ENCODE measurements around the gene BMERB1. TPM values are rescaled to one million over a fixed set of nuclear protein-coding genes. Genes with fewer than 3 reads are reported as not detected.

Gene BMERB1
- total and polyA plus RNA-seq, 2 experiments from 2014 or later = 17.3 to 28.1 TPM

- Histone ChIP-seq H3K4me3 (no peak overlapping the region), H3K79me2 (replicated peaks; ENCODE audit: insufficient read depth) (no peaks in the 10 kb centered on the region), H3K4me1 (ENCODE audit: insufficient read depth) (no peaks in the 10 kb centered on the region), H3K27ac (ENCODE audit: low read depth) (no peak overlapping the region), H3K27me3 (ENCODE audit: insufficient read depth) (no peaks in the 10 kb centered on the region), H2AFZ (no peak overlapping the region), H3K36me3 (ENCODE audit: insufficient read depth) (no peaks in the 10 kb centered on the region), H3F3A (replicated peaks; ENCODE audit: low read depth) (no peaks in the 10 kb centered on the region), H3K9me2 (ENCODE audit: insufficient read depth) (no peaks in the 10 kb centered on the region), H3K4me2 (no peak overlapping the region), H4K20me1 (replicated peaks; ENCODE audit: insufficient read depth) (0 out of 2 replicates have a peak, but pooled peaks cover 4% of the 10 kb centered on the region)
- Mint-ChIP-seq H3K27ac (no peak overlapping the region), H3K36me3 (ENCODE audit: low read depth) (no peaks in the 10 kb centered on the region), H3K4me3 (no peak overlapping the region), H3K27me3 (ENCODE audit: insufficient read depth, low read depth, poor library complexity) (no peaks in the 10 kb centered on the region), H3K4me1 (no peaks in the 10 kb centered on the region), H3K9me3 (no peaks in the 10 kb centered on the region)
- ATAC-seq (no peak), DNase-seq (ENCODE audit: low spot score) (no peak)
- TF ChIP-seq EZH2 (IDR thresholded peaks at IDR 0.05; ENCODE audit: low read depth, unreplicated experiment) (no peak), CREB1 (CRISPR knock-in tag; IDR thresholded peaks at IDR 0.05; ENCODE audit: low read depth) (no peak), STAT1 (IDR thresholded peaks at IDR 0.05; ENCODE audit: unreplicated experiment) (no peak), POLR2AphosphoS5 (IDR thresholded peaks at IDR 0.05; ENCODE audit: low read depth) (no peak), ZNF114 (CRISPR knock-in tag; IDR thresholded peaks at IDR 0.05) (no peak), CTCF (conservative IDR thresholded peaks at IDR 0.05; ENCODE audit: low read depth in 2 of 2) (no peak), EZH2phosphoT487 (IDR thresholded peaks at IDR 0.05; ENCODE audit: unreplicated experiment) (no peak), ZNF331 (CRISPR knock-in tag; IDR thresholded peaks at IDR 0.05; ENCODE audit: low read depth) (no peak), JUNB (IDR thresholded peaks at IDR 0.05; ENCODE audit: unreplicated experiment) (no peak), NANOG (IDR thresholded peaks at IDR 0.05; ENCODE audit: borderline replicate concordance) (no peak)
- TF ChIP-seq, protein P1, sequence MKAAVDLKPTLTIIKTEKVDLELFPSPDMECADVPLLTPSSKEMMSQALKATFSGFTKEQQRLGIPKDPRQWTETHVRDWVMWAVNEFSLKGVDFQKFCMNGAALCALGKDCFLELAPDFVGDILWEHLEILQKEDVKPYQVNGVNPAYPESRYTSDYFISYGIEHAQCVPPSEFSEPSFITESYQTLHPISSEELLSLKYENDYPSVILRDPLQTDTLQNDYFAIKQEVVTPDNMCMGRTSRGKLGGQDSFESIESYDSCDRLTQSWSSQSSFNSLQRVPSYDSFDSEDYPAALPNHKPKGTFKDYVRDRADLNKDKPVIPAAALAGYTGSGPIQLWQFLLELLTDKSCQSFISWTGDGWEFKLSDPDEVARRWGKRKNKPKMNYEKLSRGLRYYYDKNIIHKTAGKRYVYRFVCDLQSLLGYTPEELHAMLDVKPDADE (IDR thresholded peaks at IDR 0.05) = no peak
- TF ChIP-seq, protein P2, sequence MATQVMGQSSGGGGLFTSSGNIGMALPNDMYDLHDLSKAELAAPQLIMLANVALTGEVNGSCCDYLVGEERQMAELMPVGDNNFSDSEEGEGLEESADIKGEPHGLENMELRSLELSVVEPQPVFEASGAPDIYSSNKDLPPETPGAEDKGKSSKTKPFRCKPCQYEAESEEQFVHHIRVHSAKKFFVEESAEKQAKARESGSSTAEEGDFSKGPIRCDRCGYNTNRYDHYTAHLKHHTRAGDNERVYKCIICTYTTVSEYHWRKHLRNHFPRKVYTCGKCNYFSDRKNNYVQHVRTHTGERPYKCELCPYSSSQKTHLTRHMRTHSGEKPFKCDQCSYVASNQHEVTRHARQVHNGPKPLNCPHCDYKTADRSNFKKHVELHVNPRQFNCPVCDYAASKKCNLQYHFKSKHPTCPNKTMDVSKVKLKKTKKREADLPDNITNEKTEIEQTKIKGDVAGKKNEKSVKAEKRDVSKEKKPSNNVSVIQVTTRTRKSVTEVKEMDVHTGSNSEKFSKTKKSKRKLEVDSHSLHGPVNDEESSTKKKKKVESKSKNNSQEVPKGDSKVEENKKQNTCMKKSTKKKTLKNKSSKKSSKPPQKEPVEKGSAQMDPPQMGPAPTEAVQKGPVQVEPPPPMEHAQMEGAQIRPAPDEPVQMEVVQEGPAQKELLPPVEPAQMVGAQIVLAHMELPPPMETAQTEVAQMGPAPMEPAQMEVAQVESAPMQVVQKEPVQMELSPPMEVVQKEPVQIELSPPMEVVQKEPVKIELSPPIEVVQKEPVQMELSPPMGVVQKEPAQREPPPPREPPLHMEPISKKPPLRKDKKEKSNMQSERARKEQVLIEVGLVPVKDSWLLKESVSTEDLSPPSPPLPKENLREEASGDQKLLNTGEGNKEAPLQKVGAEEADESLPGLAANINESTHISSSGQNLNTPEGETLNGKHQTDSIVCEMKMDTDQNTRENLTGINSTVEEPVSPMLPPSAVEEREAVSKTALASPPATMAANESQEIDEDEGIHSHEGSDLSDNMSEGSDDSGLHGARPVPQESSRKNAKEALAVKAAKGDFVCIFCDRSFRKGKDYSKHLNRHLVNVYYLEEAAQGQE (IDR thresholded peaks at IDR 0.05; ENCODE audit: unreplicated experiment) = no peak
- TF ChIP-seq, protein P3, sequence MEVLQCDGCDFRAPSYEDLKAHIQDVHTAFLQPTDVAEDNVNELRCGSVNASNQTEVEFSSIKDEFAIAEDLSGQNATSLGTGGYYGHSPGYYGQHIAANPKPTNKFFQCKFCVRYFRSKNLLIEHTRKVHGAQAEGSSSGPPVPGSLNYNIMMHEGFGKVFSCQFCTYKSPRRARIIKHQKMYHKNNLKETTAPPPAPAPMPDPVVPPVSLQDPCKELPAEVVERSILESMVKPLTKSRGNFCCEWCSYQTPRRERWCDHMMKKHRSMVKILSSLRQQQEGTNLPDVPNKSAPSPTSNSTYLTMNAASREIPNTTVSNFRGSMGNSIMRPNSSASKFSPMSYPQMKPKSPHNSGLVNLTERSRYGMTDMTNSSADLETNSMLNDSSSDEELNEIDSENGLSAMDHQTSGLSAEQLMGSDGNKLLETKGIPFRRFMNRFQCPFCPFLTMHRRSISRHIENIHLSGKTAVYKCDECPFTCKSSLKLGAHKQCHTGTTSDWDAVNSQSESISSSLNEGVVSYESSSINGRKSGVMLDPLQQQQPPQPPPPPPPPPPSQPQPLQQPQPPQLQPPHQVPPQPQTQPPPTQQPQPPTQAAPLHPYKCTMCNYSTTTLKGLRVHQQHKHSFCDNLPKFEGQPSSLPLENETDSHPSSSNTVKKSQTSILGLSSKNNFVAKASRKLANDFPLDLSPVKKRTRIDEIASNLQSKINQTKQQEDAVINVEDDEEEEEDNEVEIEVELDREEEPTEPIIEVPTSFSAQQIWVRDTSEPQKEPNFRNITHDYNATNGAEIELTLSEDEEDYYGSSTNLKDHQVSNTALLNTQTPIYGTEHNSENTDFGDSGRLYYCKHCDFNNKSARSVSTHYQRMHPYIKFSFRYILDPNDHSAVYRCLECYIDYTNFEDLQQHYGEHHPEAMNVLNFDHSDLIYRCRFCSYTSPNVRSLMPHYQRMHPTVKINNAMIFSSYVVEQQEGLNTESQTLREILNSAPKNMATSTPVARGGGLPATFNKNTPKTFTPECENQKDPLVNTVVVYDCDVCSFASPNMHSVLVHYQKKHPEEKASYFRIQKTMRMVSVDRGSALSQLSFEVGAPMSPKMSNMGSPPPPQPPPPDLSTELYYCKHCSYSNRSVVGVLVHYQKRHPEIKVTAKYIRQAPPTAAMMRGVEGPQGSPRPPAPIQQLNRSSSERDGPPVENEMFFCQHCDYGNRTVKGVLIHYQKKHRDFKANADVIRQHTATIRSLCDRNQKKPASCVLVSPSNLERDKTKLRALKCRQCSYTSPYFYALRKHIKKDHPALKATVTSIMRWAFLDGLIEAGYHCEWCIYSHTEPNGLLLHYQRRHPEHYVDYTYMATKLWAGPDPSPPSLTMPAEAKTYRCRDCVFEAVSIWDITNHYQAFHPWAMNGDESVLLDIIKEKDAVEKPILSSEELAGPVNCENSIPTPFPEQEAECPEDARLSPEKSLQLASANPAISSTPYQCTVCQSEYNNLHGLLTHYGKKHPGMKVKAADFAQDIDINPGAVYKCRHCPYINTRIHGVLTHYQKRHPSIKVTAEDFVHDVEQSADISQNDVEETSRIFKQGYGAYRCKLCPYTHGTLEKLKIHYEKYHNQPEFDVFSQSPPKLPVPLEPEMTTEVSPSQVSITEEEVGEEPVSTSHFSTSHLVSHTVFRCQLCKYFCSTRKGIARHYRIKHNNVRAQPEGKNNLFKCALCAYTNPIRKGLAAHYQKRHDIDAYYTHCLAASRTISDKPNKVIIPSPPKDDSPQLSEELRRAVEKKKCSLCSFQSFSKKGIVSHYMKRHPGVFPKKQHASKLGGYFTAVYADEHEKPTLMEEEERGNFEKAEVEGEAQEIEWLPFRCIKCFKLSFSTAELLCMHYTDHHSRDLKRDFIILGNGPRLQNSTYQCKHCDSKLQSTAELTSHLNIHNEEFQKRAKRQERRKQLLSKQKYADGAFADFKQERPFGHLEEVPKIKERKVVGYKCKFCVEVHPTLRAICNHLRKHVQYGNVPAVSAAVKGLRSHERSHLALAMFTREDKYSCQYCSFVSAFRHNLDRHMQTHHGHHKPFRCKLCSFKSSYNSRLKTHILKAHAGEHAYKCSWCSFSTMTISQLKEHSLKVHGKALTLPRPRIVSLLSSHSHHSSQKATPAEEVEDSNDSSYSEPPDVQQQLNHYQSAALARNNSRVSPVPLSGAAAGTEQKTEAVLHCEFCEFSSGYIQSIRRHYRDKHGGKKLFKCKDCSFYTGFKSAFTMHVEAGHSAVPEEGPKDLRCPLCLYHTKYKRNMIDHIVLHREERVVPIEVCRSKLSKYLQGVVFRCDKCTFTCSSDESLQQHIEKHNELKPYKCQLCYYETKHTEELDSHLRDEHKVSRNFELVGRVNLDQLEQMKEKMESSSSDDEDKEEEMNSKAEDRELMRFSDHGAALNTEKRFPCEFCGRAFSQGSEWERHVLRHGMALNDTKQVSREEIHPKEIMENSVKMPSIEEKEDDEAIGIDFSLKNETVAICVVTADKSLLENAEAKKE (CRISPR knock-in tag; IDR thresholded peaks at IDR 0.05) = no peak
Measured at GRCh38 chr16:15521390-15521757, 87.0 kb downstream of the BMERB1 start.
